ENCODE measurements around the gene KIAA1614.

The KIAA1614 gene

GRCh38 chr1:180924939-180925338 lies 12.2 kb downstream of the KIAA1614 start:
- no peak for DNase-seq (ENCODE audit: low spot score)

DNA sequence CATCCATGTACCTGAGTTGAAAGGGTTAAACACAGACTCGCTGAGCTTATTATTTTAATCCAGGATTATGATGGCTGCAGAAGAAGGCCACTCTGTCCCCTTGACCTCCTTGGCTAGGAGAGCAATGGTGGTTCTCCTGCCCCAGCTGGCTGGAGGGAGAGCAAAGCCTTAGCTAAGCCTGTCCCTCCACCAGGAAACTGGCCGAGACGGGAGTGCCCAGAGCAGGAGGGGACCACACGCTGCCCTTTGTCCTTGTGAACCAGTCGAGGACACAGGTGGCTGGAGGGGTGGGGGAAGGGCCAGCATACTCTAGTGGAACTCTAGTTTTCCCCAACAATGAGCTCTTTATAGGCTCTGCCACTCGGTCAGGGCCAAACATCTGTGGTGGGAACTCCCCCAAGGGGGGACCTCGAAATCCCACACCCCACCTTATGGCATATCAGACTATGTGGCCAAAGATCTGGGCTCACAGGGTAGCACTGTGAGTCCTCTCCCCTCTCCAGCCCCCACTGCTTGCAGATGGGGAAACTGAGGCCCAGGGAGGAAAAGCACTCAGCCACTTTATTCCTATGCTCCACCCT lies 12.9 kb downstream of the KIAA1614 start:
- DNase-seq (ENCODE audit: low spot score) = no peak

GRCh38 chr1:180926164-180926981 lies 13.7 kb downstream of the KIAA1614 start:
- no peak for DNase-seq (ENCODE audit: low spot score)

DNA sequence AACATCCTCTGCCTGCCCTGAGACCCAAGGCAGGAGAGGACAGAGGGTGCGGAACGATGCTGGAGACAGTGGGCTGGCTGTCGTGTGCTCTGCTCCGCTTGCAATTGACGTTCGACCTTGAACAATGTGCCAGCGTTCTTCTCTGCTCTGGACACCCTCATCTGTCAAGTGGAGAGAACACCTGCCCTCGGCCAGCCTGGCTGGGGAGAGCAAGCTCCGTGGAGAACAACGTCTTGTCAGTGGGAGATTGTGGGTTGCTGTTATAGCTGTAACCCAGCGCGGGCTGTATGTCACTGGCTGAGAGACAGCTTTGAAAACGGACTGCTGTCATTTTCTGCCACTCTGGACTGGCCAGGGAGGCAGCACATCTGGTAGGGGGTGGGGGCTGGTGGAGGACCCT lies 14.7 kb downstream of the KIAA1614 start:
- DNase-seq (ENCODE audit: low spot score) = no peak

DNA sequence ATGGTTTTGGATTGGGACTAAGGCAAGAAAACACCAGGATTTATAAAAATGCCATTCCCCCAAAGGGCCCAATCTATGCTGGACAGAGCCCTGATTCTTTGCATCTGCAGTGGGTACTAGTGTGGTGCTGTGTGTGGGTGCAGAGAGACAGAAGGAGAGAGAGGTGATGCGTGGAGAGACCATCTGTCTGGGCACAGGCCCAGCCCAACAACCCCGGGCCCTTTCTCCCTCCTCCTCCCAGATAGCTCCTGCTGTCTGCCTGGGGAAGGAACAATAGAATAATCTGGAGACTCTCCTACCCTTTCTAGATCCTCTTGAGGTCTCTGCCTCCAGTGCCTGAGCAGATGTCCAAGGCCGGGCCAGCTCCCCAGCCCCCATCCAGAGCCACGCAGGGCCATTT lies 15.1 kb downstream of the KIAA1614 start:
- no peak for DNase-seq (ENCODE audit: low spot score)

GRCh38 chr1:180928331-180929230 lies 15.9 kb downstream of the KIAA1614 start:
- DNase-seq (ENCODE audit: low spot score) = no peak

- DNase-seq (ENCODE audit: low spot score) = no peak
These were observed 16.7 kb downstream of the KIAA1614 start for GRCh38 chr1:180929389-180929788.

DNA sequence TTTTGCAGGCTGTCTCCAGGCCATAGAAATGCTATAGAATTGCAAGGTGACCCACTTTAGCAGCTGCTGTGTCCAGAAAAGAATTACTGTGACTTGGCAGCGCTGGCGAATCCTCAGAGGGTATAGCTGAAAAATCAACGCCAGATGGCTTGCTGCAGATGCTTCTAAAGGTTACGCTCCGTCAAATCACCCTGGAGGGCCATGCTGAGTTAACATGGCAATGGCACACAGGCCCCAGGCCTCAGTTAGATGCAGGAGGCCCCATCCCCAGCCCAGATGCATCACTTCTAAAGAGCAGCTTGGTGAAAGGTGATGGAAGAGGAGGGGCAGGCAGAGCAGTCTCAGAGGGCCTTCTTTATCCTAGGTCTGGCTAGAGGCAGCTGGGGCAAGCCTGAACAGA lies 18.0 kb downstream of the KIAA1614 start:
- DNase-seq (ENCODE audit: low spot score) = no peak

- DNase-seq (ENCODE audit: low spot score) = no peak
These were observed 18.8 kb downstream of the KIAA1614 start for GRCh38 chr1:180931529-180931928.

GRCh38 chr1:180932378-180932777 lies 19.7 kb downstream of the KIAA1614 start:
- no peak for DNase-seq (ENCODE audit: low spot score)

DNA sequence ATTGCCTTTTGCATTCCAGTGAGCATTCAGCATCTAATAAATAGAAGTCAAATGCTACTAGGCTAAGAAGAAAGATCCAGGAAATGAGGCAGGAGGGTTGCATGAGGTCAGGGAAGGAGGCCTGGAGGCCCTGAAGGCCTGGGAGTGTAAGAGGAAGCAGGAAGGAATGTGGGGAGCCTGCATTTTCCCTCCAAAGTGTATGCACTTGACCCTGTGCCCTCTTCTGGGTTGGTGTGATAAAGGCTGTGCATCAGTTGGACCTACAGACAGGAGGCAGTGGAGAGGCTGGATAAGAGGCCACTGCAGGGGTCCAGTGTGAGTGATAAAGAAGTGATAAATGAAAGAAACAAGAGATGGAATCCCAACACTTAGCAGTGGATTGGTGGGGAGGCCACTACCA lies 20.4 kb downstream of the KIAA1614 start:
- no peak for DNase-seq (ENCODE audit: low spot score)

- DNase-seq (ENCODE audit: low spot score) = no peak
These were observed 21.9 kb downstream of the KIAA1614 start for GRCh38 chr1:180934563-180934962.

- no peak for DNase-seq (ENCODE audit: low spot score)
These were observed 22.8 kb downstream of the KIAA1614 start for GRCh38 chr1:180935326-180936109.

DNA sequence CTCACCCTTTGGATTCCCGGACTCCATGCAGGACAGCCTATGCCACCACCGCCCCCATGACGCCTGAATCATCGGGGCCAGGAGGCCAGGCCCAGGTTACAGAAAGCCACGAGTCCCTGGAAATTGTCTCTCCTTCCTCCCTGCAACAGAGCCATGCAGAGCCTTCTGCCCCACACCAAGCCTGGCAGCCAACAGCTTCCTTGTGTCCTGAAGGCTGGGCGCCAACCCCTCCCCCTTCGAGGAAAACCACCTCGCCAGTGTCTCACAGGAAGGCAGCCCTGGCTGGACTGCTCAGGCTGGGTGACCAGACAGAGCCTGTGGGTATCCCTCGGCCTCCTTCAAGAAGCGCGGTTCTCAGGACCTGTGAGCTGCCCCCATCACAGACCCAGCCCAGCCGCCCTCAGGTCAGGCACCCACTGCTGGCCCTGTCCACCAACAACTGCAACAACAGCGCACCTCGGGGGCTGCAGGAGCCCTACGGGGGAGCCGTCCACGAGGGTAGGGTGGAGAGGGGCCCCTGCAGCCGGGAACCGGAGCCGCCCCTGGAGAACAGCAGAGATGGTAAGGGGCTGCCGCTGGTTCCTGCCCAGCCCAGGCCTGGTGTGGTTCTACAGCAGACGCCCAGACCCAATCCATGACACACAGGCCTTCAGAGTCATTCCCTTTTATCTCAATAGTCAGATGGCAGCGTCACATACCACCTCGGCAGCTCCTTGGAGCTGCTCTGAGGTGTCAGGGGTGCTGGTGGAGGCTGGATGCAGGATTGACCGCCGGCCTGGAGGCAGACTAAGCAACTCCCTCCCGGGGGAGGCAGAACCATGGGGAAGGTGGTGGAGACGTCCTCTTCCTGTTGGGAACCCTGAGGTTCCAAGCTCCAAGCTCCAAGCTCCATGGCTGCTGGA lies 23.7 kb downstream of the KIAA1614 start:
- DNase-seq (ENCODE audit: low spot score) = no peak

GRCh38 chr1:180937012-180937372 lies 24.3 kb downstream of the KIAA1614 start:
- no peak for DNase-seq (ENCODE audit: low spot score)

DNA sequence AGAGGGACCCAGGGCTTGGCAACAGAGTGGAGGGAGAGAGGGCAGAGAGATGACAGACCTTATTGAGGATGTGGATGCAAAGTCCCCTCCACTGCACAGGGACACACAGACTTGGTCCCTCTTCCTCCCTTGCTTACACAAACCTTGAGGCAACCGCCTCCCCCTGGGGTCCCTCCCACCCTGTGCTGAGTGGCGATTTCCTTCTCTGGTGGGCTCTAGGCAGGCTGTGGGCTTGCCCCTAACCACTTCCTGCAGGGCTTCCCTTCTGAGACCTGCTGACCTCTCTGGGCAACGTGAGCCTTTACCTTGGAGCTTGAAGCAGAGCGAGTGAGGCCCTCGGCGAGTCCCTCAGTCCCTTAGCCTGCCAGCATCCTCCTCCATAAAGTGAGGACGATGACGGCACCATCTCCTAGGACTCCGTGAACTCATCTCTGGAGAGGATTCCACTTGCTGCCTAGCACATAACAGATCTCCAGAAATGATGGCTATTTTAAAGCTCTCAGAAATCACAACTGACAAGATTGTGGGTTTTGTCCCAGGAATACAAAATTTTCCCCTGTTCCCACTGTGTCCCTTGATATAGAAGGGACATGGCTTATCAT lies 25.0 kb downstream of the KIAA1614 start:
- no peak for DNase-seq (ENCODE audit: low spot score)

DNA sequence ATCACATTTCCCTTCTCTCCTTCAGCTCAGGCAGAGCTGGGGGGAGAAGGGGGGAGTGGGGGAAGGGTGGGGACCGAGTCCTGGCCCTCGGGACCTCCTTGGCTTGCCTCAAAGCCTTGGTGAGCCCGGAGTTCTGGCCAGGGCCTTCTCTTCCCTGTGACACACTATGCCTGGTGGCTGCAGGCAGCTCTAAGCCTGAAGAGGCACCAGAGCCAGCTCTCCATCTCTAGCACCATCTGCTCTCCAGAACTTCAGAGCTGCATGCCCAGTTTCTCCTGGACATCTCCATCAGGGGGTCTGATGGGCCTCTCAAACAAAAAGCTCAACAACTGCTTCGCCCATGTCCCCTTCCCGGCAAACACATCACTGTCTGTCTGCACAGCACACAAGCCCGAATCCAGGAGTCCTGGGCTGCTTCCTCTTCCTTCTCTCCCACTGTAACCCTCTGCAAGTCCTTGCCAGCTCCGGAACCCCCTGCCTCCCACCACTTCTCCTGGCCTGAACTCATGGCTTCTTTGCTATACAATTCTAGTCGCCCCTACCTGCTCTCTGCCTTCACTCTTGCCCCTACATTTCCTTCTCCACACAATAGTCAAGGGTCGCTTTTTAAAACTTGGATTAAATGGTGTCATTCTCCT lies 26.5 kb downstream of the KIAA1614 start:
- DNase-seq (ENCODE audit: low spot score) = no peak

- no peak for DNase-seq (ENCODE audit: low spot score)
These were observed 27.0 kb downstream of the KIAA1614 start for GRCh38 chr1:180939711-180940103.

DNA sequence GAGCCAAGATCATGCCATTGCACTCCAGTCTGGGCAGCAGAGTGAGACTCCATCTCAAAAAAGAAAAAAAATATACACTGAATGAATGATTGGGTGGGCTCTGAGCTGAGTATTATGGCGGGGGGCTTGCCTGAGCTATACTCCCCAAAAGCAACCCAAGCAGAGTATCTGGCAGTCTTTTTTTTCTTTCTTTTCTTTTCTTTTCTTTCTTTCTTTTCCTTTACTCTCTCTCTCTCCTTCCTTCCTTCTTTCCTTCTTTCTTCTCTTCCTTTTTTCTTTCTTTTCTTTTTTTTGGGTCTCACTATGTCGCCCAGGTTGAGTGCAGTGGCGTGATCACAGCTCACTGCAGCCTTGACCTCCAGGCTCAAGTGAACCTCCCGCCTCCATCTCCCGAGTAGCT lies 27.7 kb downstream of the KIAA1614 start:
- no peak for DNase-seq (ENCODE audit: low spot score)

Measured in activated CD4-positive, alpha-beta T cell treated with anti-CD3 and anti-CD28 coated beads, Interleukin-2, Interleukin-4, amounts not matched to agents 100 ng/mL and 50 ng/mL, durations not matched to agents 16 hours and 8 hours (primary cell).